Middle frontal gyrus (tissue), 1 donor: ENCODE measurements around the gene TSPAN5.
"Not testable (repeated sequence)": the region's sequence is repeated elsewhere in the genome, so short reads cannot be mapped to it uniquely, and the experiment has no call there.

Experiments used
- DNase-seq: peaks from one replicate; pipeline ENCODE4 v3.0.0-alpha.2; 2015; ENCODE audit warnings: low spot score; ENCODE audit errors: extremely low spot score

Gene TSPAN5

DNA sequence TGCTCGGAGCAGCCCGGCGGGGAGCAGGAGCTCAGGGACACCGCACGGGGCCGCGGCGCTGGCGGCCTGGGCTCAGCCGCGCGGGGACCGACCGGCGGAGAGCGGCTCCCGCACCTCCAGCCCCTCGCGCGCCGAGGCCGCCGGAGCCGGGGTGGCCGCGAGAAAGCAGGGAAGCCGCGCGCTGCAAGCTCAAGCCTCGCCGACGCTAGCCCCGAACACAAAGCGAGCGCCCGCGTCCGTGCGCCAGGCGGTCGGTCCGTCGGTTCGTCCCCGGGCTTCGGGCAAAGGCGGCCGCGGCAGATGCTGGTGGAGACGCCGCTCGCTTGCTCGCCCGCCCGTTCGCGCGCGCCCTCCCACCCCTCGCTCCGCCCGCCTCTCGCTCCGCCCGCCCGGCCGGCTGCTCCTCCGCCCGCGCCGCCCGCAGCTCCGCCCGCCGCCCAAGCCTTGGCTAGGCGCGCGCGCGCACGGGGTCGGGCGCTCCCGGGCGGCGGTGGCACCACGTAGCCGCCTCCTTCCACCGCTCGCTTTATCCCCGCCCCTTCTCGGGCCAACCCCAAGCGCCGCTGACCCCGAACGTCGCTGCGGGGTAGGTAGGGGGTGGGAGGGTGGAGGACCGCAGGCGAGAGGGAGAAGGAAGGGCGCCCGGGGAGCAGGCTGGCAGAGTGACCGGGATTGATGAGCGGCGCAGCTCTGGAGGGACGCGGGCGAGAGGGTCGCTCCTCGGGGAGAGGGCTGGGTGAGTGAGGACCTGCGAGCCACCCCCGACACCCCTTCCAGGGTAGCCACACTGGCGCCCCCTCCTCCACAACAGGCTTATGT is at the start of gene TSPAN5:
Gene TSPAN5, minus strand, starts transcription at position 325 of the 819 bp plus-strand sequence.
- peak; percentile 84 for DNase-seq

DNA sequence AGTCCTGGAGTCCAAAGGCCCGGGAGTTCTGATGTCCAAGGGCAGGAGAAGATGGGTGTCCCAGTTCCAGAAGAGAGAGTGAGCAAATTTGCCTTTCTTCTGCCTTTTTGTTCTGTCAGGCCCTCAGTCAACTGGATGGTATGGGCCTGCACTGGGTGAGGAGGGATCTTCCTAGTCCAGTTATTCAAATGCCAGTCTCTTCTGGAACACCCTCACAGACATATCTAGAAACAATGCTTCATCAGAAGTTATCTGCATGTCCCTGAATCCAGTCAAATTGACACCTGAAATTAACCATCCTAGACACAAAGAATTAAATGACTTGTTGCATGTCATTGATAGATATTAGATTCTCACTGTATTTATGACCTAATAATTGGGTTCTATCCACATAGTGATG is 48.5 kb upstream of the TSPAN5 start:
- no peak for DNase-seq

DNA sequence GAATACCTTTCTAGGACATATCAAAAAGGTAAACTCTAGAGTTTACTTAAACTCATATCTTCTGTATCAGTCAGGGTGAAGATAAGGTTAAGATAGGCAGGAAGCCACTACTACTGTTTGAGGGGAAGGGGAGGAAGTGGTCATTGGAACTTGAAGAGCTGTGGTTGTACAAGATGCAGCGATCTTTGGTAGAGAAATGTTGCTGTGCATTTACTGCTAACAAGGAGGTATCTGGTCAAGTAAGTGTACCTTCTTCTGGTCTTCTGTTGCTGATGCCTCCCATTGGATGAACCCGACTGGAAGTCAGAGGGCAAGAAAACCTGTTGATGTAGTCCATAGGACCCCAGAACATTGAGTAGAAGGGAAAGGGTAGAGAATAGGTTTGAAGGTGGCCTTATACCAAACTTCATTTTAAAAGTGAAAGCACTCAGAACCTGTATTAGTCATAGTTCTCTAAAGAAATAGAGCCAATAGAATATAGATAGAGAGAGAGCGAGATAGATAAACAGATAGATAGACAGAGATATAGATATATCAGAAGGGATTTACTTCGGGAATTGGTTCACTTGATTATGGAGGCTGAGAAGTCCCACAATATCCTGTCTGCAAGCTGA is 47.9 kb upstream of the TSPAN5 start:
- DNase-seq: no peak

GRCh38 chr4:98705586-98705985 is 47.2 kb upstream of the TSPAN5 start:
- DNase-seq: not testable (repeated sequence)

DNA sequence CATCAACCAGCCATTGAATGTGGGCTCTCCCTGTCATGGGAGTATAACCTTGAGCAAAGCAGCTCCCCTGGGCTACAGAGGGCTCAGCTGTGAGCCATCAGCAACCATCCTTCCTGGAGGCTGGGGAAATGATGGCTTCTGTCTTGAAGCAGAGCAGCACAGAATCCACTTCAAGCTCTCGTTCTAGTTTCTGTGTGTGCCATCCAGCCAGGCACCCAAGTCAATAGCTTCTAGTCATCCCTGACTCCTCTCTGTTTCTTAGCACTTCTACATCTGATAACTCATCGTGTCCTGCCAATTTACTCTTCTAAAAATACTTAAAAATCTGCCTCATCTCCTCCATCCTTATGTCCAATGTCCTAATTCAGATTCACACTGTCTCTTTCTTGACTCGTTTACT is 42.2 kb upstream of the TSPAN5 start:
- peak; percentile 16 for DNase-seq

DNA sequence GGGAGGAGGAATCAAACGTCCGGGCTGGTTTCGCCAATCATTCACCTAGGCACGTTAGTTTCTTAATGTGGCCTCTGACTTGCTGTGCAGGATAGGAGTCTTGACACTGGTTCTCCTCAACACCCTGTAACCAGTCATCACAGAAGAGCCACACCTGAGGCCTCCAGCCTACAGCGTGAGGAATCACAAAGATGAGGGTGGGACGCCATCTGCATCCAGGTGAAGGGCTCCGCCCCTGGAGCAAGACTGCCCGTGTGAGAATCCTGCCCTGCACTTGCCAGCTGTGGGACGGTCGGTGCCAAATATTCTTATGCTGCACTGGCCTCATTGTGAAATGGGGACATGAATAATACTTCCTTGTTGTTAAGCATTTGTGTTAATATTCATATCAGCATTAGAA is 35.7 kb upstream of the TSPAN5 start:
- DNase-seq: no peak

DNA sequence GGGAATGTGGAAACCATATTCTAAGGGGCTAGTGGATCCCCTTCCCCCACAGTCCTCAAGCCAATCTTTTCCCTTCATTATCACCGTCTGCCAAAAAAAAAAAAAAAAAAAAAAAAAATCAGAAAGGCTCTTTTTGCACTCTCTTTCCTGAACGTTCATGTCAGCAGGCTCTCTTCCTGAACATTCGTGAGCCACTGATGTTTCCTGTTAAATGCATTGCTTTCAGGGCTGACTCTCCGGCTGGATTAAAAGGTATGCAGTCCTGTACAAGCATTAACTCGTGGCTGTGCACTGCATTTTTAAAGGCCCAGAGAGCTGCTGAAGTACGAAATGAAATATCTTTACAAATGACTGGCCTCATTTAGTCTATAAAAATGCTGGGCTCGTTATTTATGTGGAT is 34.0 kb upstream of the TSPAN5 start:
- DNase-seq: no peak

GRCh38 chr4:98691588-98691987 is 33.2 kb upstream of the TSPAN5 start:
- DNase-seq: no peak

GRCh38 chr4:98689507-98690174 is 31.2 kb upstream of the TSPAN5 start:
- no peak for DNase-seq

GRCh38 chr4:98688411-98689290 is 30.2 kb upstream of the TSPAN5 start:
- DNase-seq: no peak

DNA sequence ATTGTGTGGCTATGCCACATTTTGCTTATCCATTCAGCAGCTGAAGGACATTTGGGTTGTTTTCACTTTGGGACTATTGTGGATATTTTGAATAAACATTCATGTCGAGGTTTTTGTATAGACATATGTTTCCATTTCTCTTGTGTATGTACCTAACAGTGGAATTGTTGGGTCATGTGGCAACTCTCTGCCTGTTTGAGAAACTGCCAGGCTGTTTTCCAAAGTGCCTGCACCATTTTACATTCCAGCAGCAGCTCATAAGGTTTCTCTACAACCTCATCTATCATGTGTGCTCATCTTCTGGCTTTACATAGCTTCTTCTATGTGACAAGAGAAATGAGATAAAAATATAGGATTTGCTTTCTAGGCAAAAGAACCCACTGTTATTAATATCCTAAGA is 29.5 kb upstream of the TSPAN5 start:
- DNase-seq: no peak

DNA sequence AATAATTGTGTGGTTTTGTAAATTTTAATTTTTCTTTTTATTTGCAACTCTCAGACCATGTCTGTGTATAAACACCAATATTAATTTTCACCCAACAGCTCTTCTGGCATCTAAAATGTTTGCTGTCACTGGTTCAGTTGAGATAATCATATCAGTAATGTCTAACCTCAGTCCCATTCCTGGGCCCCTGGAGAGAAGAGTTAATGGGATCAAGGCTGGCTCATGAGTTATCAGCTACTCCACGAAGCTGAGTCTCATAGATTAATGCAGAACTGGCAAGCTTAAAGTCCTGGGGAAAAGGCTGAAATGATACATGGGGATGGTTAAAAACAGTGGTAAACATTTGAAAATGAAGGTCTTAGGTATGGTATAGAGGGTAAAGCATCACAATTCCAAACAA is 28.4 kb upstream of the TSPAN5 start:
- no peak for DNase-seq

DNA sequence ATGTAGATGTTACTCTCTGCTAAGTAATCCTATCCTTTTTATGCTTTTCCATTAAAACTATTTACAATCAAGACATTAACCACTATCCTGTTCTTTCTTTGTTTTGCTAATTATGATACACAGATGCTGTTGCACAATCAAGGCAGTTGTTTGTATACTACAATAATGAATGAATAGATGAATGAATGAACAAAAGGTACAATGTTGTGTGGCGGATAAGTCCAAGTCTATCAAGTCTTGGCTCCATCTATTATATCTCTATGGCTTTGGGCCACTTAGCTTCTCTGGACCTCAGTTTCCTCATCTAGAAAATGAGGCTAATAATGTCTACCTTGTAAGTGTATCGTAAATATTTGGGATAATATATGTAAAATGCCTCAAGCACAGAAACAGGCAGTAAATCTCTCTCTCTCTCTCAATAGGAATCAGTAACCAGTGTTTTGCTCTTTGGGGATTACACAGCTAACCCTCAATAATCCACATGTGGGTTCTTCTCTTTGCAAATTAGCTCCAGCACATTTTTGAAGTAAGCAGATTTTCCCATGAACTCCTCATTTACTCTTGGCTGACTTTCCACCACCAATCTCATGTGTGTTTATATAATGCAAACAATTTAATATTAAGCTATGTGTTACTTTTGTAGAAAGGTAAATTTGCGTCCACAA is 27.8 kb upstream of the TSPAN5 start:
- DNase-seq: no peak

GRCh38 chr4:98685225-98686042 is 27.0 kb upstream of the TSPAN5 start:
- no peak for DNase-seq

- no peak for DNase-seq
Observed at GRCh38 chr4:98682719-98683118, 24.3 kb upstream of the TSPAN5 start.

- DNase-seq: no peak
Observed at GRCh38 chr4:98680806-98681205, 22.4 kb upstream of the TSPAN5 start.

- DNase-seq: no peak
Observed at GRCh38 chr4:98679738-98680137, 21.3 kb upstream of the TSPAN5 start.

- no peak for DNase-seq
Observed at GRCh38 chr4:98677799-98678198, 19.4 kb upstream of the TSPAN5 start.

- no peak for DNase-seq
Observed at GRCh38 chr4:98674404-98675173, 16.2 kb upstream of the TSPAN5 start.
